ENCODE results near the gene LCORL.
"Not testable (repeated sequence)": the region's sequence is repeated elsewhere in the genome, so short reads cannot be mapped to it uniquely, and the experiment has no call there.

Gene LCORL

DNA sequence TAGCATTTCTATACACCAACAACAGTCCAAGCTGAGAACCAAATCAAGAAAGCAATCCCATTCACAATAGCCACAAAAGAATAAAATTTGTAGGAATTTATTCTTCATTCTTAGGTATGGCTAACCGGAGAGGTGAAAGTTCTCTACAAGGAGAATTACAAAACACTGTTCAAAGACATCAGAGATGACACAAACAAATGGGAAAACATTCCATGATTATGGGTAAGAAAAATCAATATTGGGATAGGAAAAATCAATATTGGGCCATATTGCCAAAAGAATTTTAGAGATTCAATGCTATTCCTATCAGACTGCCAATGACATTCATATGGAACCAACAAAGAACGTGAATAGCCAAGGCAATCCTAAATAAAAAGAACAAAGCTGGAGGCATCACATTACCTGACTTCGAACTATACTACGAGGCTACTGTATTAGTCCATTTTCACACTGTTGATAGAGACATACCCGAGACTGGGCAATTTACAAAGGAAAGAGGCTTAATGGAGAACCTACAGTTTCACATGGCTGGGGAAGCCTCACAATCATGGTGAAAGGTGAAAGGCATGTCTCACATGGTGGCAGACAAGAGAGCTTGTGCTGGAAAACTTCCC, 161.7 kb downstream of the LCORL start:
- in situ Hi-C loops (cut with HindIII; ENCODE audit: low sequenced_read_pairs) = no loop called here

DNA sequence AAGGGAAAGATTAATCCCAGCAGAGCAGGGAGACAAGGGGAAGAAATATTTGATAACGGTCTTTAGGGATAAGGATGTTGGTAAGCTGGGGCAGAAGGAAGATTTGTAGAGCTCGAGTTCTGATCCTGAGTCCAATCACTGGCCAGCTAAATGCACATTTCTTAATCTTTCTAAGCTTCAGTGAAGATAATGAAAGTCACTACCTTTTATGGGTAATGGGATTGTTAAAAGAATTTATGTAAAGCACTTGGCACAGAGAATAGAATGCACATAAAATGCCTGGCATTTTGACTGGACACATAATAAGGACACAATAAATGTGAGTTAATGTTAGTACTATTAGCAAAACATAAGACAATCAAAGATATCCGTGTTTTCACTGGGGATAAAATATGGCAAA, 167.5 kb downstream of the LCORL start:
- in situ Hi-C loops (cut with HindIII; ENCODE audit: low sequenced_read_pairs) = no loop called here

DNA sequence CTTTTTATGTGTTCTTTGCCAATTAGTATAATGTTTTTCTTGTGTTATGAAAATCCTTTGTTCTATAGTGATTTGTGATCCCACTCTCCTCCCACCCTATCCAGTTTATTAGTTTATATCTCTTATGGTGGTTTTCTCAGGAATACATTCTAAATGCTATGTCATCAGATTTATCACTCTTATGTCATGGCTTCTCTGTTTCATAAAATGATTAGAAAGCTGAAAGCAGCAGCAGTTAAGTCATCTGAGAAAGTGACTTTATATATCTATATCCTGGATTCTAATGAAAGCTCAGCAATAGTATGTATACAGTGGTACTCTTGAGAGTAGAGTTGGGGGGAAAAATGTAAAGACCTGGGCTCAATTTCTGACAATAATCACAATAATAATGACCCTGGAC, 169.6 kb downstream of the LCORL start:
- in situ Hi-C loops (cut with HindIII; ENCODE audit: low sequenced_read_pairs) = no loop called here

- in situ Hi-C loops (cut with HindIII; ENCODE audit: low sequenced_read_pairs) = not testable (repeated sequence)
These were observed 171.3 kb downstream of the LCORL start for GRCh38 chr4:17850295-17850694.

- in situ Hi-C loops (cut with HindIII; ENCODE audit: low sequenced_read_pairs) = no loop called here
These were observed 175.3 kb downstream of the LCORL start for GRCh38 chr4:17846266-17846665.

- in situ Hi-C loops (cut with HindIII; ENCODE audit: low sequenced_read_pairs) = no loop called here
These were observed 197.5 kb downstream of the LCORL start for GRCh38 chr4:17823871-17824669.

GRCh38 chr4:17817027-17817426, 204.5 kb downstream of the LCORL start:
- in situ Hi-C loops (cut with HindIII; ENCODE audit: low sequenced_read_pairs) = no loop called here

- in situ Hi-C loops (cut with HindIII; ENCODE audit: low sequenced_read_pairs) = no loop called here
These were observed 205.4 kb downstream of the LCORL start for GRCh38 chr4:17816142-17816541.

DNA sequence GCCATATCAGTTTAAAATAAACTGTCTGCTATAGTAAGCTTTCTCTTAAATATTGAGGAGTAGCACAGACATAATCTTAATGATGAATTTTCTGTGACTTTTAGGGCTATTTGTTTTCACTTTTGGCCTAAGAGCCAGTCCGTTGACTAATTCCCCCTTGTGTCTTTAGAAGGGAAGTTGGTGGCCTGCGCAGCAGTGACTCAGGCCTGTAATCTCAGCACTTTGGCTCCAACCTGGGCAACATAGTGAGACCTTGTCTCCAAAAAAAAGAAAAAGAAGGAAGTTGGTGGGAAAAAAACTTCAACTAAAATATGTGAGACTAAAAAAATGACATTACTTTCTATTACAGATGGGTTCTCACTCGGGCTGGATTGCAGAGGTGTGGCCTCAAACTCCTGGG, 207.4 kb downstream of the LCORL start:
- in situ Hi-C loops (cut with HindIII; ENCODE audit: low sequenced_read_pairs) = no loop called here

DNA sequence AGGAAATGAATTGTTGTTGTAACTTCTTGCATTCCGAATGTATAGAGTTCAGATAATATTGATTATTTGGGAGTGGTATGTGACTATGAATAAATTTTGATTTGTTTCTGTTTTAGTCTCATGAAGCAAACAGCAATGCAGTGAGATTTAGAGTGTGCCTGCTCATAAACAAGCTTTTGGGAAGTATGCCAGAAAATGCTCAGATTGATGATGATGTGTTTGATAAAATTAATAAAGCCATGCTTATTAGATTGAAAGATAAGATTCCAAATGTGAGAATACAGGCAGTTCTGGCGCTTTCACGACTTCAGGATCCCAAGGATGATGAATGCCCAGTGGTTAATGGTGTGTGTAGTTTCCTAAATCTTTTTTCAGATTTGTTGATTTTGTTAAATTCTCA, 208.8 kb downstream of the LCORL start:
- in situ Hi-C loops (cut with HindIII; ENCODE audit: low sequenced_read_pairs) = no loop called here

DNA sequence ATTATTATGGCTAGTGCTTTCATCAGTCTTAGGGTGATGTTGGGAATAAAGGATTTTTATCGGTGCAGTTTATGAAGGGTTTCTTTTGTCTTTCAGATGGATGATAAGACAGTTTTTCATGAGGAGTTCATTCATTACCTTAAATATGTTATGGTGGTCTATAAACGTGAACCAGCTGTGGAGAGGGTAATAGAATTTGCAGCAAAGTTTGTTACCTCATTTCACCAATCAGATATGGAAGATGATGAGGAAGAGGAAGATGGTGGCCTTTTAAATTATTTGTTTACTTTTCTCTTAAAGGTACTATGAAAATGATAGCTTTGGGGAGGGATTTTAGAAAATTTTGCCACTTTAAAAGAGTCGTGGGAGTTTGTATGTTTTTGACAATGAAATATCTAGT, 209.4 kb downstream of the LCORL start:
- in situ Hi-C loops (cut with HindIII; ENCODE audit: low sequenced_read_pairs) = no loop called here

DNA sequence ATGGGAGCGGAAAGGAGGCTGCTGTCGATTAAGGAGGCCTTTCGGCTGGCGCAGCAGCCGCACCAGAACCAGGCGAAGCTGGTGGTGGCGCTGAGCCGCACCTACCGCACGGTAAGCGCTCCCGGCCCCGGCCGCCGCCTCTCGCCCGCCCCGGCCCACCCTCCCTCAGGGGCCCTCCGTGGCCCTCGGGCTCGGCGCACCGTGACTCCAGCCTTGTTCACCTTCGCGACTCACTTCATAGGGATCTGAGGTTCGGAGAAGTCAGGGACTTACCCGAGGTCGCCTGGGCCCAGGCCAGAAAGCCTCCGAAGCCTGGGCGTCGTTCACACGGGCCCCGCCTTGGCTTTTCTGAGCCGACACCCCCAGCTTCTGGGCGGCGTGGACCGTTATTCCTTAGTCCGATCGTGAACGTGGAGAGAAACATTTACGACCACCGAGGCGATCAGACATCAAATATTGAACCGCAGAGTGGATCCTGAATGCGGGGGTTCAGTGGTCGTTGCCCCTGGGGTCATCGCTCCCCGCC, 210.4 kb downstream of the LCORL start:
- in situ Hi-C loops (cut with HindIII; ENCODE audit: low sequenced_read_pairs) = no loop called here

- in situ Hi-C loops (cut with HindIII; ENCODE audit: low sequenced_read_pairs) = no loop called here
These were observed 211.1 kb downstream of the LCORL start, which contains the start of the genes DCAF16 and NCAPG for GRCh38 chr4:17810260-17811077. Gene DCAF16, minus strand, starts transcription at chr4:17810757. Its CDS starts 6,616 bp downstream, at chr4:17804141. Gene NCAPG, plus strand, starts transcription at chr4:17810979. Its CDS starts 99 bp downstream, at chr4:17811078.

DNA sequence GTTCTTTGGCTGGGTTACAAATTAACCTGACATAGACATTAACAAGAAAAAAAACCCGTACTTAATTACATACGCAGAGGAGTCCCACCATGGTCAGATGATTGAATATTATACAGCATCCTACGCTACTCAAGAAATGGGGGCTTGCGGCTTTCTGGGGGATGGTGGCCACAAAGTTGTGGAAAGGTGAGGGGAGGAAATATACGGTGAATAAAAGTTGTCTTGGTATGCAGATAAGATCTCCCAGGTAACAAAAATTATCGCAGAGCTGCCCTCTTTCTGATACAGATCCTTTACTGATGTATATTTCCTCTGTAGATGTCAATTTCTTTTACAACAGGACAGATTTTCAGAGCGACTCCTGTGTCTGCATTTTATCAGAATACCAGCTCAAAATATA, 211.9 kb downstream of the LCORL start:
- in situ Hi-C loops (cut with HindIII; ENCODE audit: low sequenced_read_pairs) = no loop called here

- in situ Hi-C loops (cut with HindIII; ENCODE audit: low sequenced_read_pairs) = no loop called here
These were observed 214.1 kb downstream of the LCORL start for GRCh38 chr4:17807446-17807845.

- in situ Hi-C loops (cut with HindIII; ENCODE audit: low sequenced_read_pairs) = no loop called here
These were observed 215.9 kb downstream of the LCORL start for GRCh38 chr4:17805580-17806155.

GRCh38 chr4:17797808-17798207, 223.7 kb downstream of the LCORL start:
- in situ Hi-C loops (cut with HindIII; ENCODE audit: low sequenced_read_pairs) = no loop called here

DNA sequence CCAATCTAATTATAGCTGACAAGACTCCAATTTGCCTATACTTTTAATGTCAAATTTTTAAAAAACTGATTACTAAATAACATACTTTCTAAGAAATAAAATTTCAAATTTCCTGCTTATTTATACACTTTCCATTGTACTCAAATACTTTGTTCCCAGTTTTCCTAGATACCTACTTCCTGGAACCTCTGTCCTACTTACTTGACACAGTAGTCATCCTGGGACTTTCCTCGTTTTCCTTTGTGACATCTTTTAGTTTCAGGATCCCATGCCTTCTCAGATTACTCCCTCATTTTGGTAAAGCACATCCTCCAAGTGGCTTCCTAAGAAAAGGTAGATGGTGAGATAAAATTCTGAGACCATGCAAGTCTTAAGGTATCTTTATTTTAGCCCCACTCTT, 226.8 kb downstream of the LCORL start:
- in situ Hi-C loops (cut with HindIII; ENCODE audit: low sequenced_read_pairs) = no loop called here

Measured in endothelial cell of hepatic sinusoid (primary cell).